Mammary epithelial cell (primary cell): ENCODE results near the gene TMEM229B.

Experiments used
- CTCF ChIP-seq, 2 donors: IDR thresholded peaks in 1 of 2; conservative IDR thresholded peaks in 1 of 2; 2 replicates each; pipeline ENCODE4 v1.5.1; 2011 to 2012; ENCODE audit warnings: inconsistent platforms in 2 of 2, low read length in 2 of 2, mild to moderate bottlenecking in 2 of 2, control low read depth in 1 of 2, low read depth in 1 of 2; ENCODE audit not compliant: insufficient read depth in 1 of 2; ENCODE audit errors: extremely low read depth in 1 of 2
- EZH2 ChIP-seq: IDR thresholded peaks from 2 replicates; pipeline ENCODE4 v1.6.1; 2012; ENCODE audit warnings: low read length, inconsistent platforms, borderline replicate concordance

DNA sequence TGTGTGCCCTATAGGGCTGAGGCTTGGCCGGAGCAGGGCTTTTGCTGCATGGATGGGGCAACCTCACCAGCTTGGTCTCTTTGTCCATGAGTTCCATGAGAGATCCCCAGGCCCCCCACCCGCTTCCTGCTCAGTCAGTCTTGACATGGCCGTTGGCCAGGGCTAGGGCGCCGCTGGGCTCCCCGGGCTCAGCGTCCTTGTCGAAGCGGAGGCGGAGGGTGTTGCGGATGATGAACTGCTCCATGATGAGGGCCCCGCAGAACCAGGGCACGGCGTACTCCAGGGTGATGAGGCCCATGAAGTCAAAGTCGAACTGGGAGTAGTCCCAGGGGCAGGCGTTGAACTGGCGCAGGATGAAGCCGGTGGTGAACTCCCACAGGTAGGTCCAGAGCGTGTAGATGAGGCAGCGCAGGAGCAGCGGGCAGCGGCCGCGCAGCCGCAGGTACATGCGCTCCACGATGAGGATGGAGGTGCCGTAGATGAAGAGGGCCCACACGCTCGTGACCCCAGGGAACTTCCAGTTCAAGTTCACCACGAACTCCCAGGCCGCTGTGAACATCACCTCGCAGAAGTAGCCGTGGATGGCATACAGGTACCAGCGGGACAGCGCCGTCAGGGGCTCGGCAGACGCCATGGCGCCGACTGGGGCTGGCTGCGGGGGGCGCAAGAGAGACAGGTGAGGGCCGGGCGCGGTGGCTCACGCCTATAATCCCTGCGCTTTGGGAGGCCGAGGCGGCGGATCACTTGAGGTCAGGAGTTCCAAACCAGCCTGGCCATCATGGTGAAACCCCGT lies 15.0 kb downstream of the TMEM229B start:
- TF ChIP-seq CTCF (conservative IDR thresholded peaks at IDR 0.05 in 1 of 2, IDR thresholded peaks at IDR 0.05 in 1 of 2; ENCODE audit: extremely low read depth in 1 of 2, insufficient read depth in 1 of 2, low read depth in 1 of 2, low read length in 2 of 2) (no peak), EZH2 (no peak)
